GM12874 (cell line): Measurements from ENCODE around the gene STARD13.
A peak's percentile ranks its signal among the peaks of the same experiment; 100 is the strongest.

Experiments
- CTCF ChIP-seq: IDR thresholded peaks from 2 replicates; pipeline ENCODE4 v1.5.1; 2011; ENCODE audit warnings: low read depth, mild to moderate bottlenecking, control low read depth, low read length, moderate library complexity; ENCODE audit not compliant: insufficient read depth

Gene STARD13

GRCh38 chr13:33072759-33073158, 212.8 kb downstream of the STARD13 start:
- no peak for TF ChIP-seq CTCF

DNA sequence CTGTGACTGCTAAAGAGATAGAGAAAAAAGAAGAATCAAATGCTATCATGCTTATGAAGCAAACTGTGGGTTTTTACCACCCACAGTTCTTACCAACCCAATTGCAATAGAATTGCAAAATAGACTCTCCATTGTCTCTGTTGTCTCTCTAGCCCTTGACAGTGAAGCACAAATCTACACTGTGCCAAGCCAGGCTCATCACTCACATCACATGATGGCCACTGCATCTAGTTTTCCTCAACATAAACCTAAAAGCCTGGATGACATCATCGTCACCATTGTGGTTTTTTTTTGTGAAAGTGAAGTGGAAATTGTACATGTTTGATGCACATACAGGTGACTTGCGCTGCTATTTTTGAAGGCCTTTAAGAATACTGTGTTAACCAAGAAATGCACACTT, 213.3 kb downstream of the STARD13 start:
- no peak for TF ChIP-seq CTCF

GRCh38 chr13:33070713-33071112, 214.8 kb downstream of the STARD13 start:
- no peak for TF ChIP-seq CTCF

- TF ChIP-seq CTCF: peak; percentile 27; the same call in 1 of the 2 replicates
Measured at GRCh38 chr13:33069365-33069764, 216.2 kb downstream of the STARD13 start.

DNA sequence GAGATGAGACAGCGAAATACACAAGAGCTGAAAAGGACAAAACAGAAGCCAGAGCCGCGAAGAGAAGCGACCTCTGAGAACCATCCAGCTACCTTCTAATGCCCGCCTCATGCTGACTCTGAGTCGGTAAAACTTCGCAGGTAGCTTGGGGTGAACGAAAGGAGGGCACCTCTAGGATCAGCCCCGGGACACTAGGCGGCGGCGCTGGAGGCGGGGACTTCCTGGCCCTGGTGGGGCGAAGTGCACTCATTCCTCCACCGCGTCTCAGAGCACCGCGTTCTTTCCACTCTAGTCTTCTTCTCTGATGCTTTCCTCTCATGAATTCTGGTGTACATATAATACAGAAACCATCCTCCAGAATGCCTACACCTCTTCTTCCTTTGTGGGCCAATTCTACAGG, 219.2 kb downstream of the STARD13 start:
- no peak for TF ChIP-seq CTCF

- TF ChIP-seq CTCF: no peak
Measured at GRCh38 chr13:33060815-33061214, 224.7 kb downstream of the STARD13 start.

GRCh38 chr13:33058776-33059327, 226.7 kb downstream of the STARD13 start:
- no peak for TF ChIP-seq CTCF
